Cardiac muscle cell (in vitro differentiated cells and primary cell): Measurements from ENCODE around the gene EXOC4. TPM values are rescaled to one million over a fixed set of nuclear protein-coding genes. Genes with fewer than 3 reads are reported as not detected.

ENCODE experiments used
- DNase-seq, 2 donors: peaks; one replicate each; pipeline versions ENCODE4 v3.0.0 to v3.0.0-alpha.2; 2010 to 2017; ENCODE audit warnings: low read depth in 1 of 2, low spot score in 1 of 2
- H3K27ac ChIP-seq: fragments of 200-600 bp; sonication (generic); 2 replicates; pipeline ENCODE4 v1.5.1; 2016
- H3K27me3 ChIP-seq: fragments of 200-600 bp; sonication (generic); 2 replicates; pipeline ENCODE4 v1.6.0; 2016; ENCODE audit warnings: control low read depth
- H3K36me3 ChIP-seq: fragments of 200-600 bp; sonication (generic); 2 replicates; pipeline ENCODE4 v1.5.1; 2016; ENCODE audit warnings: control low read depth
- H3K4me1 ChIP-seq: fragments of 200-600 bp; sonication (generic); 2 replicates; pipeline ENCODE4 v1.8.1; 2017; ENCODE audit warnings: low read depth, mild to moderate bottlenecking, mixed run types
- H3K4me3 ChIP-seq: fragments of 200-600 bp; sonication (generic); 2 replicates; pipeline ENCODE4 v1.5.1; 2016; ENCODE audit warnings: mild to moderate bottlenecking
- H3K9me3 ChIP-seq: fragments of 200-600 bp; sonication (generic); 2 replicates; pipeline ENCODE4 v1.5.1; 2017; ENCODE audit warnings: low read depth, mild to moderate bottlenecking, control low read depth
- polyA plus RNA-seq: library from polyadenylated mRNA; unstranded; fragments of >200 nt; fragmentation: Nextera tagmentation; extraction: Ambion mirVana; gene quantifications from 2 replicates; pipeline ENCODE4 v1.2.1, GENCODE V29; 2016
- total RNA-seq: library from RNA; depleted of rRNA; stranded (reverse); fragments of >200 nt; gene quantifications from 2 replicates; pipeline ENCODE4 v1.2.3, GENCODE V29; 2016
- TF ChIP-seq, protein P1 (sequence below): IDR thresholded peaks from 2 replicates; pipeline ENCODE4 v1.5.1; 2012; ENCODE audit warnings: low read depth, mild to moderate bottlenecking, low read length

EXOC4 gene
- total and polyA plus RNA-seq, 2 experiments from 2014 or later: 33.6 to 46.0 TPM

DNA sequence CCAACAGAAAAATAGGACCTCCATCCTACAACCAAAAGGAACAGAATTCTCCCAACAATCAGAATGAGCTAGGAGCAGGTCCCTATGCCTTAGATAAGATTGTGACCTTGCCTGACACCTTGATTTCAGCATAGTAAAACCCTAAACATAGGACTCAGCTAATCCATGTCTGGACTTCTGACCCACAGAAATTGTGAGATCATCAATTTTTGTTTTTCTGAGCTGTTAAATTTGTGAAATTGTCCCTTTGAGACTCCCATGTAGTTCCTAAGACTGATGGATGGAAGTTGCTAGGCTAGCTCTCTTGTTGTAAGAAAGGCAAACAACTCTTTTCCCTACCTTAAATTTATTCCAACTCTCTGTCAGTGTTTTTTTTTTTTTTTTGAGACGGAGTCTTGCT, 244.2 kb downstream of the EXOC4 start:
- no peaks in the 10 kb centered on the region for H3K9me3 ChIP-seq
- DNase-seq: no peak
- peaks cover under 1% of the 10 kb centered on the region for H3K4me1 ChIP-seq
- no peak overlapping the region for H3K27ac ChIP-seq
- no peak overlapping the region for H3K4me3 ChIP-seq
- no peaks in the 10 kb centered on the region for H3K36me3 ChIP-seq
- TF ChIP-seq, protein P1, sequence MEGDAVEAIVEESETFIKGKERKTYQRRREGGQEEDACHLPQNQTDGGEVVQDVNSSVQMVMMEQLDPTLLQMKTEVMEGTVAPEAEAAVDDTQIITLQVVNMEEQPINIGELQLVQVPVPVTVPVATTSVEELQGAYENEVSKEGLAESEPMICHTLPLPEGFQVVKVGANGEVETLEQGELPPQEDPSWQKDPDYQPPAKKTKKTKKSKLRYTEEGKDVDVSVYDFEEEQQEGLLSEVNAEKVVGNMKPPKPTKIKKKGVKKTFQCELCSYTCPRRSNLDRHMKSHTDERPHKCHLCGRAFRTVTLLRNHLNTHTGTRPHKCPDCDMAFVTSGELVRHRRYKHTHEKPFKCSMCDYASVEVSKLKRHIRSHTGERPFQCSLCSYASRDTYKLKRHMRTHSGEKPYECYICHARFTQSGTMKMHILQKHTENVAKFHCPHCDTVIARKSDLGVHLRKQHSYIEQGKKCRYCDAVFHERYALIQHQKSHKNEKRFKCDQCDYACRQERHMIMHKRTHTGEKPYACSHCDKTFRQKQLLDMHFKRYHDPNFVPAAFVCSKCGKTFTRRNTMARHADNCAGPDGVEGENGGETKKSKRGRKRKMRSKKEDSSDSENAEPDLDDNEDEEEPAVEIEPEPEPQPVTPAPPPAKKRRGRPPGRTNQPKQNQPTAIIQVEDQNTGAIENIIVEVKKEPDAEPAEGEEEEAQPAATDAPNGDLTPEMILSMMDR: no peak
- peaks cover 62% of the 10 kb centered on the region for H3K27me3 ChIP-seq

DNA sequence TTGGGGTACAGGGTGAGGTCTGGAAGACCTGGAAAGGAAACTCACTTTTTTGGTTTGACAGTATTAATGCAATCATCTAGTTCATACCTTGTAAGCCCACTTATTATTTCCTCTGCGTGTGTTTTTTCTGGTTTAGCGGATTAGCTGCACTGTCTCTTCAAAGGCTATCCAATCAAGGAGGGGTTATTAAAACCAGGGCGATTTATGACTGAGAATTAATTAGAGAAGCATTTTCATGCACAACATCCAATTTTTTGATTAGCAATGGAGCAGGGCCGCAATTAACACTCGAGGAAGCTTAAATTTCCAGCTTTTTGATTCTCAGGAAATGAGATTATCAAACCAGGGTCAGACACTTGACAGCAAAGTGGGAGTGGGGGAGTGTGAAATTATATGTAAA, 248.9 kb downstream of the EXOC4 start:
- no peaks in the 10 kb centered on the region for H3K36me3 ChIP-seq
- H3K9me3 ChIP-seq: no peaks in the 10 kb centered on the region
- peaks cover 86% of the 10 kb centered on the region for H3K27me3 ChIP-seq
- H3K4me3 ChIP-seq: no peak overlapping the region
- H3K4me1 ChIP-seq: peaks cover 4% of the 10 kb centered on the region
- no peak overlapping the region for H3K27ac ChIP-seq
- TF ChIP-seq, protein P1: no peak
- DNase-seq: no peak

DNA sequence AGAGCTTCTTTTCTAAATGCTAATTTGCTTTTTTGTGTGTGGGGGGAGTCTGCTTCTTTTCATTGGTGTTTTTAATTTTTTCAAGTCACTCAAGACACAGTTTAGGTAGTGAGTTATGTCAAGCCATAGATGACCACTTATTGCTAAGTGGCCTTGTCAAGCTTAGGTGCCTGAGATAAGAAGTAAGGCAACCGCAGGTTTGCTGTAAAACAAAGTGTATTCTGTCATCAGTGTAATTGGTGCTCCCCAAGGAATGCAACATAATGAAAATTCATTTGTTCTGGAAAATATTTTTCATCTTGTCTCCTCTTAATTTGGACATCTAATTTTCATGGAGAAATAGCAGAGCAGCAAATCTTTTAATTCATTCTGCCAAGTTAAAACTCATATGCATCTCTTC, 249.6 kb downstream of the EXOC4 start:
- TF ChIP-seq, protein P1: no peak
- DNase-seq: peak in 1 of 2 donors; percentile 63
- Histone ChIP-seq H3K9me3 (no peaks in the 10 kb centered on the region), H3K27ac (no peak overlapping the region), H3K4me3 (no peak overlapping the region), H3K4me1 (peaks cover 4% of the 10 kb centered on the region), H3K27me3 (peaks cover 89% of the 10 kb centered on the region), H3K36me3 (no peaks in the 10 kb centered on the region)

DNA sequence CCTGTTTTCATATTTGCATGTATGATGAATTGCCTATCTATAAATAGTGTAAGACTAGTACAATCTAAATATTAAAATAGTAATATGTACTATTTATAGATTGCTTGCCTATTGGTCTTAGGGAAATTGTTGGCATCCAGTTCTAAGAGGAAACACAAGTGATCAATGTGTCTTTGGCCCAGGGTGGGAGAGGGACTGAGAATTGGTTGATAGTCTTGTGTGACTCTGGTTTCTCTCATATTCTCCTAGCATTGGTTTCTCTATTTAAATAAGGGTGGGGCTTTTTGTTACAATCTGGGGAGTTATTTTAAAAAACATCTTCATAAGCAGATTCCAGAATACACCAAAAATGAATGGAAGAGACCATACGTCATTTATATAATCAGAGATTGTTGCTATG, 250.1 kb downstream of the EXOC4 start:
- Histone ChIP-seq H3K4me3 (no peak overlapping the region), H3K9me3 (no peaks in the 10 kb centered on the region), H3K27ac (no peak overlapping the region), H3K36me3 (no peaks in the 10 kb centered on the region), H3K27me3 (peaks cover 89% of the 10 kb centered on the region), H3K4me1 (peaks cover 4% of the 10 kb centered on the region)
- TF ChIP-seq, protein P1: no peak
- DNase-seq: no peak

DNA sequence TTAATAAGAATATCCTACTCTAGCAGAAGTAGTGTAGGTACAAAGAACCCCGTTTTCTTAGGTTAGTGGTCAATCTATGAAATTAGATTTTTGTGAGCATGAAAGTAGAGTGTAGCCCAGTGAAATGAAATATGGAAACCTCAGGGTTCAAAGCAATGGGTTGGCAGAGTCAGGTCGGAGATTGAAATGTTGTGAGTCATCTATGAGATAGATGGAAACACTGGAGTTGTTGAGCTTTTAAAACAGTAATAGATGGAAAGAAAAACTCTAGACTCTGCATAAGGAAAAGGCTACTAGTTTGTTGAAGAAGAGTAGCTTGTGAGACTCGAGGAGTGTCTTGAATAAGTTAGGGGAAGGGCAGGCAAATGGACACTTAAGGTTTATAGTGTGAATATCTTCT, 251.9 kb downstream of the EXOC4 start:
- peak in 1 of 2 donors; percentile 15 for DNase-seq
- Histone ChIP-seq H3K36me3 (no peaks in the 10 kb centered on the region), H3K27me3 (peaks cover 88% of the 10 kb centered on the region), H3K4me3 (no peak overlapping the region), H3K9me3 (no peaks in the 10 kb centered on the region), H3K4me1 (peaks cover 4% of the 10 kb centered on the region), H3K27ac (no peak overlapping the region)
- TF ChIP-seq, protein P1: no peak

DNA sequence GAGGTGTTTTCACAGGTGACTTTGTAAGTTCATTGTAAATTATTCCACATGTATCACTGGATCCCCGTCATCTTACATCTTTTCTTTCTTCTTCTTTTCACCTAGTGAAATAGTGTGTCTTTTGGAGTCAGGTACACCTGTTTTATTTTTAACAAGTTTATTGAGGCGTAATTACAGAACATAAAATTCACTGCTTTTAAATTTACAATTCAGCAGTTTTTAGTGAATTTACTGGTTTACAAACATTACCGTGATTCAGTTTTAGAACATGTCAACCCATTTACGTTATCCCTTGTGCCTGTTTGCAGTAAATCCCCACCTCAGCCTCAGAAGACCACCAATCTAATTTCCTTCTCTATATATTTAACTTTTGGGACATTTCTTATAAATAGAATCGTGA, 256.9 kb downstream of the EXOC4 start:
- H3K36me3 ChIP-seq: no peaks in the 10 kb centered on the region
- TF ChIP-seq, protein P1: no peak
- no peak for DNase-seq

More for the DNA sequence above, 256.9 kb downstream of the EXOC4 start:
- no peak overlapping the region for H3K4me3 ChIP-seq
- H3K9me3 ChIP-seq: no peaks in the 10 kb centered on the region
- no peaks in the 10 kb centered on the region for H3K4me1 ChIP-seq
- no peak overlapping the region for H3K27ac ChIP-seq
- peaks cover 57% of the 10 kb centered on the region for H3K27me3 ChIP-seq
